ENCODE results near the gene IHH.

IHH gene

GRCh38 chr2:219082332-219082958, 21.7 kb upstream of the IHH start:
- H3K4me1 Mint-ChIP-seq (ENCODE audit: low read depth): peaks cover 14% of the 10 kb centered on the region
- no peak overlapping the region for H3K4me3 Mint-ChIP-seq
- H3K27me3 Mint-ChIP-seq: no peaks in the 10 kb centered on the region

GRCh38 chr2:219081701-219082331, 21.1 kb upstream of the IHH start:
- Mint-ChIP-seq H3K4me1 (ENCODE audit: low read depth) (peaks cover 8% of the 10 kb centered on the region), H3K4me3 (no peak overlapping the region), H3K9me3 (no peaks in the 10 kb centered on the region), H3K27me3 (no peaks in the 10 kb centered on the region), H3K27ac (no peak overlapping the region), H3K36me3 (ENCODE audit: low read depth) (peaks cover 10% of the 10 kb centered on the region)
- DNase-seq: no peak

More at GRCh38 chr2:219082332-219082958, 21.7 kb upstream of the IHH start:
- Mint-ChIP-seq H3K36me3 (ENCODE audit: low read depth) (peaks cover 9% of the 10 kb centered on the region), H3K27ac (no peak overlapping the region), H3K9me3 (no peaks in the 10 kb centered on the region)
- DNase-seq: no peak

- H3K27me3 Mint-ChIP-seq: no peaks in the 10 kb centered on the region
- H3K4me3 Mint-ChIP-seq: no peak overlapping the region
- H3K4me1 Mint-ChIP-seq (ENCODE audit: low read depth): peaks cover 6% of the 10 kb centered on the region
- H3K9me3 Mint-ChIP-seq: no peaks in the 10 kb centered on the region
- DNase-seq: no peak
- peaks cover 16% of the 10 kb centered on the region for H3K36me3 Mint-ChIP-seq (ENCODE audit: low read depth)
- H3K27ac Mint-ChIP-seq: no peak overlapping the region
These were observed 20.4 kb upstream of the IHH start for GRCh38 chr2:219081096-219081495.

- H3K27me3 Mint-ChIP-seq: no peaks in the 10 kb centered on the region
- H3K4me3 Mint-ChIP-seq: no peak overlapping the region
- H3K9me3 Mint-ChIP-seq: no peaks in the 10 kb centered on the region
- H3K27ac Mint-ChIP-seq: no peak overlapping the region
- H3K4me1 Mint-ChIP-seq (ENCODE audit: low read depth): no peaks in the 10 kb centered on the region
- peaks cover 29% of the 10 kb centered on the region for H3K36me3 Mint-ChIP-seq (ENCODE audit: low read depth)
- no peak for DNase-seq
These were observed 18.7 kb upstream of the IHH start for GRCh38 chr2:219079417-219079816.

GRCh38 chr2:219078951-219079350, 18.2 kb upstream of the IHH start:
- Mint-ChIP-seq H3K36me3 (ENCODE audit: low read depth) (peaks cover 33% of the 10 kb centered on the region), H3K27me3 (no peaks in the 10 kb centered on the region), H3K27ac (no peak overlapping the region), H3K4me3 (no peak overlapping the region), H3K9me3 (no peaks in the 10 kb centered on the region), H3K4me1 (ENCODE audit: low read depth) (no peaks in the 10 kb centered on the region)
- DNase-seq: no peak

- H3K4me3 Mint-ChIP-seq: no peak overlapping the region
- no peak overlapping the region for H3K27ac Mint-ChIP-seq
- no peak for DNase-seq
- peaks cover 35% of the 10 kb centered on the region for H3K36me3 Mint-ChIP-seq (ENCODE audit: low read depth)
- H3K4me1 Mint-ChIP-seq (ENCODE audit: low read depth): no peaks in the 10 kb centered on the region
- H3K27me3 Mint-ChIP-seq: no peaks in the 10 kb centered on the region
- H3K9me3 Mint-ChIP-seq: no peaks in the 10 kb centered on the region
These were observed 17.4 kb upstream of the IHH start for GRCh38 chr2:219078126-219078525.

- Mint-ChIP-seq H3K4me3 (no peak overlapping the region), H3K4me1 (ENCODE audit: low read depth) (no peaks in the 10 kb centered on the region), H3K9me3 (no peaks in the 10 kb centered on the region), H3K36me3 (ENCODE audit: low read depth) (peaks cover 40% of the 10 kb centered on the region), H3K27me3 (no peaks in the 10 kb centered on the region), H3K27ac (no peak overlapping the region)
- no peak for DNase-seq
These were observed 15.5 kb upstream of the IHH start for GRCh38 chr2:219076253-219076652.

- H3K4me3 Mint-ChIP-seq: no peak overlapping the region
- no peak for DNase-seq
- H3K4me1 Mint-ChIP-seq (ENCODE audit: low read depth): no peaks in the 10 kb centered on the region
- H3K27ac Mint-ChIP-seq: no peak overlapping the region
- H3K27me3 Mint-ChIP-seq: no peaks in the 10 kb centered on the region
- no peaks in the 10 kb centered on the region for H3K9me3 Mint-ChIP-seq
- H3K36me3 Mint-ChIP-seq (ENCODE audit: low read depth): peaks cover 40% of the 10 kb centered on the region
These were observed 12.8 kb upstream of the IHH start for GRCh38 chr2:219073413-219074129.

GRCh38 chr2:219072741-219073250, 12.1 kb upstream of the IHH start:
- Mint-ChIP-seq H3K27me3 (no peaks in the 10 kb centered on the region), H3K27ac (no peak overlapping the region), H3K4me3 (no peak overlapping the region), H3K4me1 (ENCODE audit: low read depth) (no peaks in the 10 kb centered on the region), H3K36me3 (ENCODE audit: low read depth) (peaks cover 40% of the 10 kb centered on the region), H3K9me3 (no peaks in the 10 kb centered on the region)
- no peak for DNase-seq

- DNase-seq: no peak
- Mint-ChIP-seq H3K36me3 (ENCODE audit: low read depth) (peaks cover 25% of the 10 kb centered on the region), H3K27me3 (no peaks in the 10 kb centered on the region), H3K27ac (no peak overlapping the region), H3K9me3 (no peaks in the 10 kb centered on the region), H3K4me1 (ENCODE audit: low read depth) (no peaks in the 10 kb centered on the region), H3K4me3 (no peak overlapping the region)
These were observed 10.6 kb upstream of the IHH start for GRCh38 chr2:219071131-219071816.

- no peak overlapping the region for H3K27ac Mint-ChIP-seq
These were observed 4.8 kb upstream of the IHH start for GRCh38 chr2:219065484-219065883.

GRCh38 chr2:219062081-219062480, 1.4 kb upstream of the IHH start:
- Mint-ChIP-seq H3K4me3 (no peak overlapping the region), H3K27ac (no peak overlapping the region)

More at GRCh38 chr2:219065484-219065883, 4.8 kb upstream of the IHH start:
- Mint-ChIP-seq H3K4me3 (no peak overlapping the region), H3K36me3 (ENCODE audit: low read depth) (no peaks in the 10 kb centered on the region), H3K27me3 (peaks cover 29% of the 10 kb centered on the region), H3K4me1 (ENCODE audit: low read depth) (peaks cover 3% of the 10 kb centered on the region), H3K9me3 (no peaks in the 10 kb centered on the region)
- DNase-seq: no peak

GRCh38 chr2:219059725-219060682, 717 bp downstream of the IHH start:
- no peaks in the 10 kb centered on the region for H3K9me3 Mint-ChIP-seq
- H3K4me1 Mint-ChIP-seq (ENCODE audit: low read depth): peaks cover 24% of the 10 kb centered on the region
- H3K4me3 Mint-ChIP-seq: peak overlapping the region; percentile 43
- no peak overlapping the region for H3K27ac Mint-ChIP-seq
- peak; percentile 43 for DNase-seq
- H3K36me3 Mint-ChIP-seq (ENCODE audit: low read depth): no peaks in the 10 kb centered on the region
- peaks cover 79% of the 10 kb centered on the region for H3K27me3 Mint-ChIP-seq

More at GRCh38 chr2:219062081-219062480, 1.4 kb upstream of the IHH start:
- H3K4me1 Mint-ChIP-seq (ENCODE audit: low read depth): peaks cover 24% of the 10 kb centered on the region
- no peak for DNase-seq
- H3K9me3 Mint-ChIP-seq: no peaks in the 10 kb centered on the region
- H3K36me3 Mint-ChIP-seq (ENCODE audit: low read depth): no peaks in the 10 kb centered on the region
- H3K27me3 Mint-ChIP-seq: peaks cover 60% of the 10 kb centered on the region

- H3K9me3 Mint-ChIP-seq: no peaks in the 10 kb centered on the region
- peaks cover 86% of the 10 kb centered on the region for H3K27me3 Mint-ChIP-seq
- H3K36me3 Mint-ChIP-seq (ENCODE audit: low read depth): no peaks in the 10 kb centered on the region
- H3K4me3 Mint-ChIP-seq: no peak overlapping the region
- no peak overlapping the region for H3K27ac Mint-ChIP-seq
- H3K4me1 Mint-ChIP-seq (ENCODE audit: low read depth): peaks cover 24% of the 10 kb centered on the region
- DNase-seq: peak; percentile 38
These were observed 1.4 kb downstream of the IHH start for GRCh38 chr2:219059375-219059724.
